GM12864 (cell line): Measurements from ENCODE around the gene LRRC42.

Experiments
- DNase-seq: peaks from one replicate; pipeline ENCODE4 v3.0.0-alpha.2; 2011; ENCODE audit warnings: low read depth
- H3K4me3 ChIP-seq: 2 replicates; pipeline ENCODE4 v1.5.1; 2011; ENCODE audit warnings: mild to moderate bottlenecking, low read depth, low read length, control low read depth
- CTCF ChIP-seq: IDR thresholded peaks from 2 replicates; pipeline ENCODE4 v1.5.1; 2011; ENCODE audit warnings: low read depth, mild to moderate bottlenecking, moderate library complexity, low read length, control low read depth, inconsistent platforms; ENCODE audit errors: missing control alignments

LRRC42 gene

GRCh38 chr1:53946252-53947171, at the start of gene LRRC42:
Gene LRRC42, plus strand, starts transcription at chr1:53946350. Its CDS starts 5,650 bp downstream, at chr1:53952000.
- H3K4me3 ChIP-seq = peak within 1 kb of the TSS; percentile 90
- TF ChIP-seq CTCF = peak; percentile 32
- DNase-seq = no peak

GRCh38 chr1:53896635-53897229, 49.4 kb upstream of the LRRC42 start:
- TF ChIP-seq CTCF = no peak
- no peak overlapping the region for H3K4me3 ChIP-seq
- DNase-seq = no peak

- no peak for DNase-seq
- no peak overlapping the region for H3K4me3 ChIP-seq
Measured at GRCh38 chr1:53899206-53899628, 46.9 kb upstream of the LRRC42 start.

GRCh38 chr1:53899708-53900107, 46.4 kb upstream of the LRRC42 start:
- no peak for TF ChIP-seq CTCF
- no peak for DNase-seq
- H3K4me3 ChIP-seq = no peak overlapping the region

More at GRCh38 chr1:53899206-53899628, 46.9 kb upstream of the LRRC42 start:
- TF ChIP-seq CTCF = no peak

GRCh38 chr1:53902235-53903138, 43.7 kb upstream of the LRRC42 start:
- H3K4me3 ChIP-seq = no peak overlapping the region
- TF ChIP-seq CTCF = no peak
- no peak for DNase-seq

GRCh38 chr1:53905509-53905908, 40.6 kb upstream of the LRRC42 start:
- no peak for TF ChIP-seq CTCF
- DNase-seq = no peak
- H3K4me3 ChIP-seq = no peak overlapping the region
